T-helper 1 cell treated with Interleukin-12 subunit alpha and Interleukin-12 subunit beta and Interleukin-4 antibody, amounts not matched to agents 30 μg/mL and 1 μg/mL, for 36 hours (primary cell): ENCODE measurements around the gene MAGI2.

ENCODE experiments used
- H3K27ac Mint-ChIP-seq: one replicate; pipeline ENCODE4 v1.8.0; 2021; ENCODE audit warnings: mild to moderate bottlenecking, mixed read lengths
- H3K27me3 Mint-ChIP-seq: one replicate; pipeline ENCODE4 v1.8.0; 2021; ENCODE audit warnings: low read depth, mixed read lengths
- H3K36me3 Mint-ChIP-seq: one replicate; pipeline ENCODE4 v1.8.0; 2021; ENCODE audit warnings: low read depth, mixed read lengths
- H3K4me1 Mint-ChIP-seq: one replicate; pipeline ENCODE4 v1.8.0; 2021; ENCODE audit warnings: low read depth, mixed read lengths
- H3K4me3 Mint-ChIP-seq: one replicate; pipeline ENCODE4 v1.8.0; 2021; ENCODE audit warnings: mild to moderate bottlenecking, moderate library complexity, mixed read lengths
- H3K9me3 Mint-ChIP-seq: one replicate; pipeline ENCODE4 v1.8.0; 2021; ENCODE audit warnings: mixed read lengths

Gene MAGI2

GRCh38 chr7:78787854-78788253 is 665.6 kb downstream of the MAGI2 start:
- Mint-ChIP-seq H3K4me1 (no peaks in the 10 kb centered on the region), H3K27me3 (no peaks in the 10 kb centered on the region), H3K36me3 (no peaks in the 10 kb centered on the region), H3K27ac (no peak overlapping the region), H3K4me3 (no peak overlapping the region), H3K9me3 (no peaks in the 10 kb centered on the region)

- Mint-ChIP-seq H3K27me3 (no peaks in the 10 kb centered on the region), H3K36me3 (no peaks in the 10 kb centered on the region), H3K27ac (no peak overlapping the region), H3K9me3 (no peaks in the 10 kb centered on the region), H3K4me1 (no peaks in the 10 kb centered on the region), H3K4me3 (no peak overlapping the region)
These were observed 667.4 kb downstream of the MAGI2 start for GRCh38 chr7:78786055-78786454.

GRCh38 chr7:78783179-78783962 is 670.1 kb downstream of the MAGI2 start:
- H3K9me3 Mint-ChIP-seq, result no peaks in the 10 kb centered on the region
- no peak overlapping the region for H3K27ac Mint-ChIP-seq
- no peak overlapping the region for H3K4me3 Mint-ChIP-seq
- H3K36me3 Mint-ChIP-seq, result no peaks in the 10 kb centered on the region
- H3K27me3 Mint-ChIP-seq, result no peaks in the 10 kb centered on the region
- H3K4me1 Mint-ChIP-seq, result no peaks in the 10 kb centered on the region

GRCh38 chr7:78780560-78780959 is 672.9 kb downstream of the MAGI2 start:
- Mint-ChIP-seq H3K4me3 (no peak overlapping the region), H3K27me3 (no peaks in the 10 kb centered on the region), H3K9me3 (no peaks in the 10 kb centered on the region), H3K36me3 (no peaks in the 10 kb centered on the region), H3K4me1 (no peaks in the 10 kb centered on the region), H3K27ac (no peak overlapping the region)

GRCh38 chr7:78779788-78780187 is 673.7 kb downstream of the MAGI2 start:
- no peaks in the 10 kb centered on the region for H3K4me1 Mint-ChIP-seq
- no peaks in the 10 kb centered on the region for H3K27me3 Mint-ChIP-seq
- no peaks in the 10 kb centered on the region for H3K36me3 Mint-ChIP-seq
- H3K4me3 Mint-ChIP-seq, result no peak overlapping the region
- no peaks in the 10 kb centered on the region for H3K9me3 Mint-ChIP-seq
- H3K27ac Mint-ChIP-seq, result no peak overlapping the region

GRCh38 chr7:78777829-78778228 is 675.6 kb downstream of the MAGI2 start:
- no peaks in the 10 kb centered on the region for H3K27me3 Mint-ChIP-seq
- H3K4me1 Mint-ChIP-seq, result no peaks in the 10 kb centered on the region
- no peak overlapping the region for H3K27ac Mint-ChIP-seq

GRCh38 chr7:78770422-78771410 is 682.8 kb downstream of the MAGI2 start:
- no peak overlapping the region for H3K27ac Mint-ChIP-seq
- no peaks in the 10 kb centered on the region for H3K36me3 Mint-ChIP-seq
- H3K4me1 Mint-ChIP-seq, result no peaks in the 10 kb centered on the region
- H3K27me3 Mint-ChIP-seq, result peaks cover 4% of the 10 kb centered on the region
- H3K4me3 Mint-ChIP-seq, result no peak overlapping the region
- no peaks in the 10 kb centered on the region for H3K9me3 Mint-ChIP-seq

More at GRCh38 chr7:78777829-78778228, 675.6 kb downstream of the MAGI2 start:
- no peaks in the 10 kb centered on the region for H3K9me3 Mint-ChIP-seq
- H3K36me3 Mint-ChIP-seq, result no peaks in the 10 kb centered on the region
- no peak overlapping the region for H3K4me3 Mint-ChIP-seq

- no peaks in the 10 kb centered on the region for H3K9me3 Mint-ChIP-seq
- H3K27me3 Mint-ChIP-seq, result peaks cover 4% of the 10 kb centered on the region
- H3K4me1 Mint-ChIP-seq, result no peaks in the 10 kb centered on the region
- no peak overlapping the region for H3K27ac Mint-ChIP-seq
- H3K36me3 Mint-ChIP-seq, result no peaks in the 10 kb centered on the region
- no peak overlapping the region for H3K4me3 Mint-ChIP-seq
These were observed 683.9 kb downstream of the MAGI2 start for GRCh38 chr7:78769481-78770101.

GRCh38 chr7:78768859-78769258 is 684.6 kb downstream of the MAGI2 start:
- no peaks in the 10 kb centered on the region for H3K36me3 Mint-ChIP-seq
- H3K27ac Mint-ChIP-seq, result no peak overlapping the region
- H3K4me3 Mint-ChIP-seq, result no peak overlapping the region
- no peaks in the 10 kb centered on the region for H3K9me3 Mint-ChIP-seq
- peaks cover 4% of the 10 kb centered on the region for H3K27me3 Mint-ChIP-seq
- no peaks in the 10 kb centered on the region for H3K4me1 Mint-ChIP-seq

GRCh38 chr7:78765943-78766729 is 687.3 kb downstream of the MAGI2 start:
- no peak overlapping the region for H3K27ac Mint-ChIP-seq
- H3K4me1 Mint-ChIP-seq, result no peaks in the 10 kb centered on the region

GRCh38 chr7:78764571-78764970 is 688.9 kb downstream of the MAGI2 start:
- Mint-ChIP-seq H3K27ac (no peak overlapping the region), H3K36me3 (no peaks in the 10 kb centered on the region), H3K27me3 (no peaks in the 10 kb centered on the region), H3K9me3 (no peaks in the 10 kb centered on the region), H3K4me1 (no peaks in the 10 kb centered on the region), H3K4me3 (no peak overlapping the region)

More at GRCh38 chr7:78765943-78766729, 687.3 kb downstream of the MAGI2 start:
- Mint-ChIP-seq H3K27me3 (peaks cover 3% of the 10 kb centered on the region), H3K36me3 (no peaks in the 10 kb centered on the region), H3K9me3 (no peaks in the 10 kb centered on the region), H3K4me3 (no peak overlapping the region)

- no peak overlapping the region for H3K4me3 Mint-ChIP-seq
- H3K9me3 Mint-ChIP-seq, result no peaks in the 10 kb centered on the region
- no peaks in the 10 kb centered on the region for H3K36me3 Mint-ChIP-seq
- H3K27me3 Mint-ChIP-seq, result no peaks in the 10 kb centered on the region
- no peak overlapping the region for H3K27ac Mint-ChIP-seq
- no peaks in the 10 kb centered on the region for H3K4me1 Mint-ChIP-seq
These were observed 690.8 kb downstream of the MAGI2 start for GRCh38 chr7:78762625-78763024.

GRCh38 chr7:78760620-78761355 is 692.7 kb downstream of the MAGI2 start:
- Mint-ChIP-seq H3K36me3 (no peaks in the 10 kb centered on the region), H3K4me3 (no peak overlapping the region), H3K9me3 (no peaks in the 10 kb centered on the region), H3K27ac (no peak overlapping the region), H3K27me3 (no peaks in the 10 kb centered on the region), H3K4me1 (no peaks in the 10 kb centered on the region)
